ENCODE results near the gene IDH2.
"Not testable (repeated sequence)": the region's sequence is repeated elsewhere in the genome, so short reads cannot be mapped to it uniquely, and the experiment has no call there.

IDH2 gene

DNA sequence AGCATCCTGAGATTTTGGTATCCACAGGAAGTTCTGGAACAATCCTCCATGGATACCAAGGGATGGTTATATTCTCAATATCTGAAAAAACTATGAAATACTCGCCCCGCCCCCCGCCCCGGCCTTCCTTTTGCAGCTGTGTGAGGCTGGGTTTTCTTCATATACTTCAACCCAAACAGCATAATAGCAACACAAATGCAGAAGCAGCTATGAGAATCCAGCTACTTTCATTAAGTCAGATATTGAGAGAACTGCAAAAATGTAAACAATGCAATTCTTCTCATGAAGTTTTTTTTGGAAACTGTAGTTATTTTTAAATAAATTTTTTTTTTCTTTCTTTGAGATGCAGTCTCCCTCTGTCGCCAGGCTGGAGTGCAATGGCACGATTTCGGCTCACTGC is 10.9 kb upstream of the IDH2 start:
- no peak for DNase-seq

DNA sequence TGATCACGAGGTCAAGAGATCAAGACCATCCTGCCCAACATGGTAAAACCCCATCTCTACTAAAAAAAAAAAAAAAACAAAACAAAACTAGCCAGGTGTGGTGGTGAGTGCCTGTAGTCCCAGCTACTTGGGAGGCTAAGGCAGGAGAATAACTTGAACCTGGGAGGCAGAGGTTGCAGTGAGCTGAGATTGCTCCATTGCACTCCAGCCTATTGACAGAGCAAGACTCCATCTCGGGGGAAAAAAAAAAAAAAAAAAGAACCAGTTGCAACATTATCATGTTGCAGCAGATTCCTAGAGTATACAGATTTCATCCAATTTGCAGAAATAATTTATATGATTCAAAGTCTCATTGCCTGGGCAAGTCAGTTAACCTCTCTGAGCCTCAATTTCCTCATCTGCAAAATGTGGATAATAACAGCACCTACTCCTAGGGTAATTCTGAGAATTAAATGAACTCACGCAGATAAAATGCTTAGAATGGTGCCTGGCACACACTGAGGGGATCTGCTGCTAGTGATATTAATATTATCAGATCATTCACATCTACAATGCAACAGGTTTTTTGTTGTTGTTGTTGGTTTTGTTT is 7.0 kb upstream of the IDH2 start:
- DNase-seq = not testable (repeated sequence)

DNA sequence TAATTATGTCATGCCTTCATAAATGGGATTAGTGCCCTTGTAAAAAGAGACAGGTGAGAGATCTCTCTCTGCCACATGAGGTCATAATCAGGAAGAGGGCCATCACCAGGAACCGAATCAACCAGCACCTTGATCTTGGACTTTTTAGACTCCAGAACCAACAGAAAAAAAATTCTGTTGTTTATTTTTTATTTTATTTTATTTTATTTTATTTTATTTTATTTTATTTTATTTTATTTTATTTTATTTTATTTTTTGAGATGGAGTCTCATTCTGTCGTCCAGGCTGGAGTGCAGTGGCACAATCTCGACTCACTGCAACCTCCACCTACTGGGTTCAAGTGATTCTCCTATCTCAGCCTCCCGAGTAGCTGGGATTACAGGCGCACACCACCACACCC is 5.8 kb upstream of the IDH2 start:
- not testable (repeated sequence) for DNase-seq

DNA sequence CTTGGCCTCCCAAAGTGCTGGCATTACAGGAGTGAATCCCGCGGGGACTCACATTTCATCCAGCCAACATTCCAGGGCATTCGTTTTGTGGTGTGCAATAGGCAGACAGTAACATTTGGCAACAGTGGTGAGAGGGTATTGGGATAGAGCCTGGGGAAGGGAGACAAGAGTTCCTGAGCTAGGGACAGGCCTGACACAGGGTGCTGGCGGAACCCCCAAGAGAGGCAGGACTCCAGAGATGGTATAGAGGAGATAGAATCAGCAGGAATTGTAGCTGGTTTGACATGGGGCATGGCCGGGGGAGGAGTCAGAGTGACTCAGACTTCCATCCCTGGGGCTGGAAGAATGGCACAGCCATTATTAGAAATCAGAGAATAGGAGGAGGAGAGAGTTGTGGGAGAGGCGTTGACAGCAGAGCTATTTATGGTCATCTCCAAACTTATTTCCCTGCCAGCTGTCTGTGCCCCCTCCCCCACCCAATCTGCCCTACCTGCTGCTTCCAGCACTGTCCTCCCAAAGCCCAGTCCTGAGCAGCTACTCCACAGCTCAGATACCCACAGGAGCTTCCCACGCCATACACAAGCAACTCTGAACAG is 4.4 kb upstream of the IDH2 start:
- DNase-seq = no peak

DNA sequence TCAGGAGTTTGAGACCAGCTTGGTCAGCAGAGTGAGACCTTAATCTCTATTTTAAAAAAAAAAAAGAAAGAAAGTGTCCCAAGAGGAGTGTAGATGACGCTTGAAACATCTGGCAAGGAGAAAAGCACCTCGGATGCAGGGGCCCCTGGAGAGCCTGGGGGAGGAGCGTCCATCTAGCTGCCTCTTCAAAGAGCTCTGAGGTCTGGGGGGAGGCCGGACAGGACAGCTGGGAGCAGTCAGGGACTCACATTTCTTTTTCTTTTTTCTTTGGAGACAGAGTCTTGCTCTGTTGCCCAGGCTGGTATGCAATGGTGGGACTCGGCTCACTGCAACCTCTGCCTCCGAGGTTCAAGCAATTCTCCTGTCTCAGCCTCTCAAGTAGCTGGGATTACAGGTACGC is 3.3 kb upstream of the IDH2 start:
- DNase-seq = no peak

DNA sequence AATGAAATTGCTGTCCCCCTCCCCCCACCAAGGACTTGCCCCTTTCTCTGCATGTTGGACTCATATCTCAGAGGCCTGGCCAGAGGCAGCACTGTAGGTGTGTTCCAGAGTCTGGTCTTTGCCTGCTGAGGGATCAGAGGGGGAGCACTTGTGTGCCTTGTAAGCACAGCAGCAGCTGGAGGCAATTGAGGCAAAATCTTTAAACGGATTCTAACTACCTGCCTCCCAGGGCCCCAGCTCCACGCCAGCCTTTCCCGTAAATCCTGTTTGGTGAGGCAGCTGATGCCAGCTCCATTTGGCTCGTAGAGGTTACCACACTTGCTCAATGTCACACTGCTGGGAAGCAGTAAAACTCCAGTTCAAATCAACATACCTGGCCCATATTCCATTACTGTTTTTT is 2.3 kb upstream of the IDH2 start:
- no peak for DNase-seq

DNA sequence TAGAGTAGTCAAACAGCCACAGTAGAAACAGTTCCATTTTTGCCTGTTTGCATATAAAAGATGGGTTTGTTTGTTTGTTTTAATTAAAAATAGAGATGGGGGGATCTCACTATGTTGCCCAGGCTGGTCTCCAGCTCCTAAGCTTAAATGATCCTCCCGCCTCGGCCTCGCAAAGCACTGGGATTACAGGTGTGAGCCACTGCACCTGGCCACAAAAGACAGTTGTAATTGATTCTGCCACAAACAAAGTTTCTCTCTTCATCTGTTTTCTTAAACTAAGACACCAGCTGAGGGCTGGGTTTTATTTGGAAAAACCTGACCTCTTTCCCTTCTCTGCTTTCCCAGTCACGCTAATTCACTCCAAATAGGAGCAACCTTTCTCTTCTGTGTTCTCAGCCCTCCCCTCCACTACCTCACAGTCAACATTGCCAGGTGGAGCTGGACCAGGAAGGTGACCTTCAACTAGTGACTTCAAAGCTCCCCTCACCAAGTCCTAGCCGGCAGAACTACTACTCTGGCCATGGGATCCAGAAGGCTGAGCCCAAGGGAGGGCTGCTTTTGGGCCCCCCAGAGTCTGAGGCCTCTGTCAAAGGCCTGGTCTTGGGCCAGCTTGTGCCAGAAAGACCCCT is 1.5 kb upstream of the IDH2 start:
- DNase-seq = no peak

DNA sequence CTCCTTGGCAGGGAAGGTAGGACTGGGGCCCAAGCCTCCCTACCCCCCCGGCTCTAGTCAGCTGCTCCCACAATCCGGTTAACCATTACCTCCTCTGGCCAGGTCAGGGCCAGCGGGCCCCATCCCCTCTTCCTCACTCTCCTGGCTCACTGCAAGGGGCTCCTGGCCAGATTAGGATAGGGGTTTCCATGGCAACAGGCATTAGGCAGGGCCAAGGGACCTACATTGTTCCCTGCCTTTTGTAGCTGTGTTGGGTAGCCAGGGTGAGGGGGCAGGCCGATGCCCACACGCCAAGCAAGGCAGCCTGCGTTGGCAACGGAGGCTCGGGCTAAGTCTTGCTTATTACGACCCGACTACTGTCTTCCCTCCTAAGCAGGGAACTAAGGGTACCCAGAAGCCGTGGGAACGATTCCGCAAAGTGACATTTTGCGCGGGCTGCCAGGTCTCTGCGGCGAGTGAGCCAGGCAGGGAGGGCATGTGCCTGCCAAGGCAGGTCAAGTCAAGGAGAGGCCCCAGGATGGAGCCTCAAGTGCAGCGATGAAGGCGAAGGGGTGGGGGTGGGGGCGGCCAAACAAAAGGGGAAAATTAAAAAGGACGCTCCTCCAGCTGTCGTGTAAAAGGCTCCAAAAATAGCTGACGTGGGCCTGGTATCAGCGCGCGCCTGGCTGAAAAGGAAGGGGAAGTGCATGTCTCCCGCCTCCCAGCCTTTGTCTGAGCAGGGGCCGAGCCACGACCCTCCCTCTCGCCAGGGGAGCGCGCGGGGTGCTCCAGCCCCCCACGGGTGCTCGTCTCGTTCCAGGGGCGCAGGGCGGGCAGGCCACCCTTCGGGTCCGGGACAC is 919 bp downstream of the IDH2 start:
- peak; percentile 81 for DNase-seq

DNA sequence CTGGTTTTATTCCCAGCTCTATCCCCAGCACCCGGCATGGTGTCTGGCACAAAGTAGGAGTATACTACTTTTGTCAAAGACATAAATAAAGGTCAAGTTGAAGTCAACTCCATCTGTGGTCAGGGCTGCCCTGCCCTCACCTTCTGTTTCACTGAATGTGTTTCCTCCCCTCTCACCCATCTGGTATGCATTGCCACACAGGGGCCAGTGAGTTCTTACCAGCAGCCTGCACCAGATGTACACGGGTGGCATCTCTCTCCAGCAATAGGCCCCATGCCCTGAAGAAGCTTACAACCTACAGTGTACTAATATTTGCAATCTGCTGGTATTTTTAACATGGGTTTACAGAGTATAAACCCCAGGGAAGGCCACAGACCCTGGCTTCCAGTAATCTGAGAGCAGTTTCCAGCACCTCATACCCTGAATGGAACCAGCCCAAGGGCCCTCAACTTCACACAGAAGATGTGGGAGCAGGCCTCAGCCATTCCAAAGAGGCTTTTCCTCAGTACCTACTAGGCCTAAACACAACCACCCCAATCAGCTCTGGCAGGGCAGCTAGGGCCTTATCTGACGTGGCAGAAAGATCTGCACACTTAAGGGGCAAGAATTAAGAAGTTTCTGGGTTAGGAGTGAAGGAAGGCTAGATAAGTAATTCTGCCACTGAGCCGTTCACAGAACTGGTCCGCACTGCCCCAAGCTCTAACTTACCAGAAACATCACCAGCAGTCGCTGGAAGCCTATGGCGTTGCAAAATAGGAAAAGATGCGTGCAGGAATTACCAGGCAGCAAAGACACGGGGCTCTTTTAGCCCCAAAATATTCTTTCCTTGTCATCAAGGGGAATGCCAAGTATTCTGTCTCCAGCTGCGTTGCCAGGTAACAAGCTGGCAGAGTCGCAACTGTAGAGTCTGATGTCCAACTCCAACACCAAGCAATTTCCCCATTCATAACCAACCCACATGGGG is 2.1 kb downstream of the IDH2 start:
- DNase-seq = peak; percentile 86

DNA sequence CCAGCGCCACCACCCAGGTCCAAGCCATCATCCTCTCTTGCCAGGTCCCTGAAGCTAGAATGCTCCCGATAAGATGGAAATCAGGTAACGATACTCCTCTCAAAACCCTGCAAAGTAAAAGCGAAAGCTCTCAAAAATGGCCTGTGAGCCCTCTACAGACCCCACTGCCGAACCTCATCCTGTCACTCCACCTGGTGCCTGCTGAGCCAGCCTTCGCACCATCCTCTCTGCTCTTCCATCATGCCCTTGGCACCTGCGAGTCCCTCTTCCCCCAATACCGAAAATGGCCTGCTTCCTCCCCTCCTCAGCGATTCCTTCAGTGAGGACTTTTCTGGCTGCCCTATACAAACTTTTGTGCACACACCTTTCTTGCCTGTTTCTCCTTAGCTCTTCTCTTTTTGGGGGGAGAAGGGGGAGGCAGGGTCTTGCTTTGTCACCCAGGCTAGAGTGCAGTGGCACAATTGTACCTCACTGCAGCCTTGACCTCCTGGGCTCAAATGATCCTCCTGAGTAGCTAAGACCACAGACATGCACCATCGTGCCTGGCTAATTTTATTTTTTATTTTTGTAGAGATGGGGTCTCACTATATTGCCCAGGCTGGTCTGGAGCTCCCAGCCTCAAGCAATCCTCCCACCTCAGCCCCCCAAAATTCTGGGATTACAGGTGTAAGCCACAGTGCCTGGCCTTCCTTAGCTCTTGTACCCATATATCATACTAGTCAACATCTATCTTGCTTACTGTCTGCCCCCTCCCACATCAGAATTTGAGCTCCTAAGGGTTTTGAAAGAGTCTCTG is 3.0 kb downstream of the IDH2 start:
- no peak for DNase-seq

DNA sequence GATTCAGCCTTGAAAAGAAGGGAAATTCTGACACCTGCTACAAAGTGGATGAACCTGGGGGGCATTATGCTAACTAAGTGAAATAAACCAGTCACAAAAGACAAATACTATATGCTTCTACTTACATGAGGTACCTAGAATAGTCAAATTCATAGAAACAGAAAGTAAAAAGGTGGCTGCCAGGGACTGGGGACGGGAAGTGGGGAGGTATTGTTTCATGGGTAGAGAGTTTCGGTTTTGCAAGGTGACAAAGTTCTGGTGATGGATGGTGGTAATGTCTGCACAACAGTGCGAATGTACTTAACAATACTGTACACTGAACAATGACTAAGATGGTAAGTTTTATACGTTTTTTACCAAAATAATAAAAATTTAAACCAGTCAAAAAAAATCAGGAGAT is 4.8 kb downstream of the IDH2 start:
- no peak for DNase-seq

DNA sequence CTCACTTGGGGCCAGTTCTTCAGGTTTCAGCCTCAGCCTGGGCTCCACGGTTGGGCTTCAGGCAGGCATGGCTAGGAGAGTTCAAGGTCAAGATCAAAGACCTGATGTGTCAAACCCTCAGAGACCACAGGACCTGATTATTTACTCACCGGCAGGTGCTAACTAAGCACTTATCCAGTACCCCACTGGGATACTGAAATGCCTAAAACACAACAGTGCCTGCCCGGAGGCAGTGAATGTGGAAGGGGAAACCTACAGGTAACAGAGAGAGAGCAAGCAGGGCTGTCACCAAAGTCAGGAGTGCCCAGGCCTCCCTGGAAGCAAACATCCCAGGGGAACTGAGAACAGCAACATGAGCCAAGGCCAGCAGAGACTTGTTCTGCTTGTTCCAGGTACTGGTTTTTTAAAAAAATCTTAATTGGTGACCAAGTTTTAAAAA is 6.7 kb downstream of the IDH2 start:
- DNase-seq = no peak

DNA sequence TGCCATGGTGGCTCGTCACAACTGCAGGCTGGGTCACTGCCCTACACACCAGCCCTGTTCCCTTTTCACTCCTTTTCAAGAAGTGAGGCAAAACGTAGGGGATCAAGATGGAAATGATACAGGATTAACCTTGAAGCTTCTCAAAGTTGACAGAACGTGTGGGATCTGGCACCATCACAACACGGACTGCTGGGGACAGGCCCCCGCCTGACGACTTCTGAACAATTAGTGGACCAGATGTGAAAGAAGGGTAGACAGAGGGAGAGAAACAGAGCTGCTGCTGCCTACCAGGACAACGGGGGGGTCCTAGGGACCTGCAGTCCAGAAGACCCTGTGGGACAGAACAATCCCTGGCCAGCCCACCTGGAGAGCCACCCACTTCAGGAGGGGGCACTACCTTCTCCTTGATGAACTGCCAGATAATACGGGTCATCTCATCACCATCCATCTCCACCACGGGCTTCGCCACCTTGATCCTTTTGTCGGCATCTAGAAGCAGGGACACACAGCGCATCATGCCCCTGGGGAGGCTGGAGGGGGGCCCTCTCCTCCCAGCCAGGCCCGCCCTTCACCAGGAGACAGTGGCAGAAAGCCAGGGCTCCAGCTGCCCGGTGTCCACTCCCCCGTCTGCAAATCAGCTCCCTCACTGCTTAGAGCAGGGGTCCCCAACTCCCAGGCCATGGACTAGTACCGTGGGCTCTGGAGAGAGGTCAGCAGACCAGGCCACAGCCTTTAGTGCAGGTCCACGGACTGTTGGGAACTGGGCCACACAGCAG is 10.9 kb downstream of the IDH2 start:
- DNase-seq = peak; percentile 17

DNA sequence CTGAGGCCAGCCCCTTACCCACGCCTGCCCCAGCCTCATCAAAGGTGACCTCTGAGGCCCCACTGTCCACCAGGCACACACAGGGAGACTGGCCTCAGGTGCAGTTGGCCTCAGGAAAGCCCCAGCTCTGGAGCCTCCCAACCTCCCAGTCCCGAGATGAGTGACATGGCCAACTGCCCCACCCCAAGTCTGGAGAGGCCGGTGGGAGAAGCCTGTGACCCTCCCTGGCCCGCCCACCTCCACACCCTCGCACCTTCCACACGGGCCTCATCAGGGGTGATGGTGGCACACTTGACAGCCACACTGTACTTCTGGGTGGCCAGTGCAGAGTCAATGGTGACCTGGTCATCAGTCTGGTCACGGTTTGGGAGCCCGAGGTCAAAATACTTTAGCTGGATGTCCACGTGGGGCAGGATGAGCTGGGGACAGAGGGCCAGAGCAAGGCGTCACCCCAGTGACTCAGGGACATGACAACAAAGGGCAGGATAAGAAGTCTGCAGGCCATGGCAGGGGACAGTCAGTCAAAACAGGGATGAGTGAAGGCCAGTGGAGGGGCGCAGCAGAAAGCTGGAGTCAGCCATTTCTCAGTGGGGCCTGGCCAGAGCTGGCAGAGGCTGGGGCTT is 11.9 kb downstream of the IDH2 start:
- DNase-seq = no peak

DNA sequence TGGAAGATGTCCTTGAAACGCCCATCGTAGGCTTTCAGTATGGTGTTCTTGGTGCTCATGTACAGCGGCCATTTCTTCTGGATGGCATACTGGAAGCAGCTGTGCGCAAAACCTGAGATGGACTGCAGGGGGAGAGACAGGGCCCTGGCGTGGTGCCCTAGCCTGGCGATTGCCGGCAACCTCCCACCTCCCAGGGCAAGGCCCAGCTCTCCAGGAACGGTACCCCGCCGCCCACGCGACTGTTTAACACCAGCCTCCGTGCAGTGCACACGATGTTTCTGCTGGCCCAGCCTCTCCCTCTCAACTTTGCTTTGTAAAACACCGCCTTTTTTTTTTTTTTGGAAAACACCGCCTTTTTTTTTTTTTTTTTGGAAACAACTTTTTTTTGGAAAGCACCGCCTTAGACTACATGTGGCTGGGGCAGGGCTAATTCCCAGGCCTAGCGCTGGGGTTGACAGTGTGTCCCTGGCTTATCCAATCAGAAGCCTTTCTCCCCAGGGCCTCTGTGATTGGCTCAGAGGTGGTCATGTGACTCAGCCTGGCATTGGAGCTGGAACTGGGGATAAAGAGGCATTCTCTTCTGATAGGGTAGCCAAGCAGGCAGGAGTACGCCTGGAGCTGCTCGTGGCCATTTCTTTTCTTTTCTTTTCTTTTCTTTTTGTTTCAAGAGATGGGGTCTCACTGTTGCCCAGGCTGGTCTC is 14.7 kb downstream of the IDH2 start:
- DNase-seq = no peak

DNA sequence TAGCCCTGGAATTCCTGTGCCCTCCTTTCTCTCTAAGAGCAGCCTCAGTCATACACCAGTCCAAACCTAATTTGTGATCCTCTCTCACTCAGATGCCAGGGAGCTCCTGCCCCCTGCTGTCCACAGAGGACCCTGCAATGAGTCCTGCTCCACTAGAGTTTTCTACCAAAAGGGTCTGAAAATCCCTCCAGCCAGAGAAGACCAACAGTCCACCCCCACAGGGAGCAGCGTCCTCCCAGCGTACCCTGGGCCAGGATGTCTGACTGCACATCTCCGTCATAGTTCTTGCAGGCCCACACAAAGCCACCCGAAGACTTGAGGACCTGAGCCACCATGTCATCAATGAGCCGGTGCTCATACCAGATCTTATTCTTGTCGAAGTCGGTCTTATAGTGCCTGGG is 15.4 kb downstream of the IDH2 start:
- no peak for DNase-seq

DNA sequence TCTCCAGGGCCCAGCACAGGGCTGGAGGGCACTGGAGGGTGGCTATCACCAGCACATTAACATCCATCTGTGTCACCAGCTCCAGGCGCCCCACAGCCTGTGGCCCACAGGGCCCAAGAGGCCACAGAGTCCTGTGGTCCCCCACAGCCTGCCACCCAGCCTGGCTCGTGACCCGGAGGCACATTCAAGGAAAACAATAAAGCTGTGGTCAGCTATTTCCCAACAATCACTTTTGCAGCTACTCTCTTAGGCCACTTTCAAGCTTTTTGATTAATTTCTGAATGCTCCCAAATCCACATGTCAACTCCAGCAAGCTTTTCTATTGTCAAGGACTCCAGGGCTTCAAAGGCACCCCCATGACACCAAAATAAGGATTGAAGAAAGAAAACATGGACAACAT is 16.7 kb downstream of the IDH2 start:
- no peak for DNase-seq

DNA sequence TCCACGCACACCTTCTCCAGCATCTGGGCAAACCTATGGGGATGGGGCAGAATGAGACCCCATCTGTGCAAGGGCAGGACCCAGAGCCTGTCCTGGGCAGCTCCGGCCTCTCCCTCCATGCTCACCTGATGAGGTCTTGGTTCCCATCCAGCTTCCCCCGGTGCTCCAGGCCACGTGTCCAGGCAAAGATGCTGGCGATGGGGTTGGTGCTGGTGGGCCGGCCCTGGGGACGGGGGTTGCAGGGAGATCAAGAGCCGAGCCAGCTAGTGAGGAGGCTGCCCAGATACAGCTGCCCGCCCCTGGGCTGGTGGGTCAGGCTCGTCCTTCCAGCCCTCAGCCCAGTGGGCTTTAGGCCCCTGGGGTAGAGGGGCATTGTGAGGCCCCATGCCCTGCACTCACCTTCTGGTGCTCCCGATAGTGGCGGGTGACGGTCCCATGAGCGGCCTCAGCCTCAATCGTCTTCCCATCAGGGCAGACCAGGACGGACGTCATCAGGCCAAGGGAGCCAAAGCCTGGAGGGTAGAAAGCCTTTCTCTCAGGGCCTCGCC is 17.3 kb downstream of the IDH2 start:
- DNase-seq = no peak

DNA sequence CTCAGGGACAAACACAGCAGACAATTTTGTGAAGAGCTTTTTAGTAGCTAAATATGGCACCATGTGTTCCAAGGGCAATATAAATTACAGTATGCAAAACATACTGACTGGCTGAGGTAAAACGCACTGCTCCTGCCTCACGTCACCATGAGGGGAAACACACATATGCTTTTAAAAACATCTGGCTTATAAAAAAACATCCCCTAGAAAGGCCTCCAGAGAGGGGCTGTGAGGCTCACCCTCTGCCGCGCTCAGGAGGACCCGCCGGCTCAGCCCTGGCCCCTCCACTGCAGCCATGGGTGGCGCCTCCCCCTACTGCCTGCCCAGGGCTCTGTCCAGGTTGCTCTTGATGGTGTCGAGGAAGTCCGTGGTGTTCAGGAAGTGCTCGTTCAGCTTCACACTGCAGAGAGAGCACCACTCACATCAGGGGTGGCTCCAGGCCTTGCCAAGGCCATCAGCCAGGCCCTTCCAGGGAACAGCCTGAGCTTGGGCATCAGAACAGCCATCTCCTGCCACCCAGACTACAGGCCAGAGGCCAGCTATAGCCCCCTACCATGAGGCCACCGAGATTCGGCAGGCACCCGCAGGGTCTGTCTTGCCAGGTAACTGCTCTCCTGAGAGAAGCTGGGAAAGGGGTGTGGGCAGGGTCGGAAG is 18.2 kb downstream of the IDH2 start:
- DNase-seq = no peak

Data from femur (tissue), 1 donor.